ENCODE measurements around the gene USP17L29. TPM values are rescaled to one million over a fixed set of nuclear protein-coding genes. Genes with fewer than 3 reads are reported as not detected.
A peak's percentile ranks its signal among the peaks of the same experiment; 100 is the strongest.
"Not testable (repeated sequence)": the region's sequence is repeated elsewhere in the genome, so short reads cannot be mapped to it uniquely, and the experiment has no call there.

The USP17L29 gene
- total and polyA plus RNA-seq, 11 donors = not detected

GRCh38 chr4:9379881-9380280 lies 26.4 kb downstream of the USP17L29 start:
- DNase-seq; H3K27me3 ChIP-seq; ATAC-seq; H3K27ac ChIP-seq; H3K9me3 ChIP-seq; H3K4me1 ChIP-seq; H3K36me3 ChIP-seq; intact Hi-C loops (cut with DNase I); H3K4me3 ChIP-seq: not testable (repeated sequence)
- 26 to 50% (median 46%) methylated on average over 1 of the region's 1 CpG for WGBS, 4 donors

GRCh38 chr4:9381012-9381534 lies 27.6 kb downstream of the USP17L29 start:
- H3K4me3 ChIP-seq = peak overlapping the region; percentile 20 to 65 (median 48)
- H3K4me1 ChIP-seq; H3K36me3 ChIP-seq; ATAC-seq; intact Hi-C loops (cut with DNase I); H3K27me3 ChIP-seq; H3K27ac ChIP-seq; H3K9me3 ChIP-seq: not testable (repeated sequence)
- 21 to 31% (median 27%) methylated on average over 5 to 36 of the region's 36 CpGs for WGBS, 4 donors
- TF ChIP-seq CTCF (IDR thresholded peaks at IDR 0.05) = peak; percentile 37 to 74 (median 58)
- peak; percentile 12 to 60 (median 25) for DNase-seq

- H3K27me3 ChIP-seq = peaks cover 0 to 2% (median 0%) of the 10 kb centered on the region in 9 donors
- WGBS, 4 donors = 76 to 85% (median 82%) methylated on average over 1 of the region's 1 CpG
- no peak for TF ChIP-seq CTCF (IDR thresholded peaks at IDR 0.05)
- intact Hi-C loops (cut with DNase I) = no loop called here
- DNase-seq = no peak
- no peaks in the 10 kb centered on the region for H3K4me1 ChIP-seq
- H3K27ac ChIP-seq = no peak overlapping the region
- no peak for ATAC-seq
- H3K9me3 ChIP-seq = no peaks in the 10 kb centered on the region
- H3K36me3 ChIP-seq = no peaks in the 10 kb centered on the region
- no peak overlapping the region for H3K4me3 ChIP-seq
Observed at GRCh38 chr4:9384126-9384525, 30.7 kb downstream of the USP17L29 start.

GRCh38 chr4:9389001-9389400 lies 35.6 kb downstream of the USP17L29 start:
- H3K9me3 ChIP-seq; DNase-seq; intact Hi-C loops (cut with DNase I); H3K4me1 ChIP-seq; H3K4me3 ChIP-seq; H3K27ac ChIP-seq; H3K36me3 ChIP-seq; ATAC-seq; H3K27me3 ChIP-seq: not testable (repeated sequence)
- WGBS, 4 donors = 56 to 61% (median 57%) methylated on average over 2 of the region's 2 CpGs

Other genes with a start within 250 kb of the USP17L29 start
- gene FAM90A26, start 183.2 kb upstream of the USP17L29 start, total RNA-seq = not detected
- gene FAM90A26, start 183.2 kb upstream of the USP17L29 start, polyA plus RNA-seq = not detected
- not detected for gene USP17L10, start 143.0 kb upstream of the USP17L29 start, total RNA-seq
- gene USP17L10, start 143.0 kb upstream of the USP17L29 start, polyA plus RNA-seq = not detected
- not detected for gene USP17L11, start 138.2 kb upstream of the USP17L29 start, total RNA-seq
- not detected for gene USP17L11, start 138.2 kb upstream of the USP17L29 start, polyA plus RNA-seq
- gene USP17L12, start 133.5 kb upstream of the USP17L29 start, total RNA-seq = not detected
- not detected for gene USP17L12, start 133.5 kb upstream of the USP17L29 start, polyA plus RNA-seq
- not detected for gene USP17L13, start 128.7 kb upstream of the USP17L29 start, total RNA-seq
- not detected for gene USP17L13, start 128.7 kb upstream of the USP17L29 start, polyA plus RNA-seq
- gene USP17L15, start 119.3 kb upstream of the USP17L29 start, total RNA-seq = not detected
- gene USP17L15, start 119.3 kb upstream of the USP17L29 start, polyA plus RNA-seq = not detected
- gene USP17L17, start 109.8 kb upstream of the USP17L29 start, total RNA-seq = not detected
- gene USP17L17, start 109.8 kb upstream of the USP17L29 start, polyA plus RNA-seq = not detected
- gene USP17L18, start 105.0 kb upstream of the USP17L29 start, total RNA-seq = not detected
- not detected for gene USP17L18, start 105.0 kb upstream of the USP17L29 start, polyA plus RNA-seq
- gene USP17L19, start 100.3 kb upstream of the USP17L29 start, total RNA-seq = not detected
- gene USP17L19, start 100.3 kb upstream of the USP17L29 start, polyA plus RNA-seq = not detected
- gene USP17L20, start 95.5 kb upstream of the USP17L29 start, total RNA-seq = not detected
- gene USP17L20, start 95.5 kb upstream of the USP17L29 start, polyA plus RNA-seq = not detected
- not detected for gene USP17L21, start 90.8 kb upstream of the USP17L29 start, total RNA-seq
- not detected for gene USP17L21, start 90.8 kb upstream of the USP17L29 start, polyA plus RNA-seq
- gene USP17L22, start 86.0 kb upstream of the USP17L29 start, total RNA-seq = not detected
- not detected for gene USP17L22, start 86.0 kb upstream of the USP17L29 start, polyA plus RNA-seq
- gene USP17L24, start 28.5 kb upstream of the USP17L29 start, total RNA-seq = not detected
- gene USP17L24, start 28.5 kb upstream of the USP17L29 start, polyA plus RNA-seq = not detected
- not detected for gene USP17L25, start 23.7 kb upstream of the USP17L29 start, total RNA-seq
- gene USP17L25, start 23.7 kb upstream of the USP17L29 start, polyA plus RNA-seq = not detected
- not detected for gene USP17L26, start 19.0 kb upstream of the USP17L29 start, total RNA-seq
- not detected for gene USP17L26, start 19.0 kb upstream of the USP17L29 start, polyA plus RNA-seq
- not detected for gene USP17L5, start 14.2 kb upstream of the USP17L29 start, total RNA-seq
- not detected for gene USP17L5, start 14.2 kb upstream of the USP17L29 start, polyA plus RNA-seq
- gene USP17L27, start 9.5 kb upstream of the USP17L29 start, total RNA-seq = not detected
- gene USP17L27, start 9.5 kb upstream of the USP17L29 start, polyA plus RNA-seq = not detected
- not detected for gene USP17L28, start 4.7 kb upstream of the USP17L29 start, total RNA-seq
- not detected for gene USP17L28, start 4.7 kb upstream of the USP17L29 start, polyA plus RNA-seq
- not detected for gene USP17L30, start 9.5 kb downstream of the USP17L29 start, total RNA-seq
- gene USP17L30, start 9.5 kb downstream of the USP17L29 start, polyA plus RNA-seq = not detected
- gene DEFB131A, start 90.8 kb downstream of the USP17L29 start, total RNA-seq = not detected
- gene DEFB131A, start 90.8 kb downstream of the USP17L29 start, polyA plus RNA-seq = not detected